DOHH2 (cell line): ENCODE measurements around the gene DNAJC18.

ENCODE experiments used
- CTCF ChIP-seq: fragments of 200-600 bp; sonication (generic); IDR thresholded peaks from one replicate; pipeline ENCODE4 v1.5.1; 2014; ENCODE audit warnings: antibody characterized with exemption, mild to moderate bottlenecking, low read depth, low read length; ENCODE audit not compliant: poor library complexity, severe bottlenecking
- EZH2phosphoT487 ChIP-seq: fragments of 200-600 bp; sonication (generic); IDR thresholded peaks from 2 replicates; pipeline ENCODE4 v1.6.1; 2017; ENCODE audit warnings: borderline replicate concordance, mild to moderate bottlenecking, antibody characterized with exemption, low read length, moderate library complexity, mixed read lengths

GRCh38 chr5:139417214-139417613 lies 22.1 kb downstream of the DNAJC18 start:
- TF ChIP-seq CTCF (no peak), EZH2phosphoT487 (no peak)
